Neuronal stem cell (in vitro differentiated cells): ENCODE measurements around the gene TAS1R2.
A peak's percentile ranks its signal among the peaks of the same experiment; 100 is the strongest.

ENCODE experiments used
- DNase-seq: peaks from one replicate; pipeline ENCODE4 v3.0.0-alpha.2; 2013; ENCODE audit warnings: low spot score
- H2AFZ ChIP-seq: one replicate; pipeline ENCODE4 v1.6.1; 2013; ENCODE audit warnings: mild to moderate bottlenecking, low read length, inconsistent platforms
- H2AK5ac ChIP-seq: 2 replicates; pipeline ENCODE4 v1.6.1; 2013; ENCODE audit warnings: low read depth, mild to moderate bottlenecking, inconsistent platforms, low read length, moderate library complexity, mixed read lengths
- H2BK120ac ChIP-seq: 2 replicates; pipeline ENCODE4 v1.6.1; 2013; ENCODE audit warnings: low read depth, mild to moderate bottlenecking, inconsistent platforms, low read length, moderate library complexity, mixed read lengths
- H2BK12ac ChIP-seq: one replicate; pipeline ENCODE4 v1.6.1; 2013; ENCODE audit warnings: low read length, inconsistent platforms
- H2BK15ac ChIP-seq: 2 replicates; pipeline ENCODE4 v1.6.1; 2013; ENCODE audit warnings: mild to moderate bottlenecking, low read length, inconsistent platforms, mixed read lengths
- H2BK5ac ChIP-seq: one replicate; pipeline ENCODE4 v1.6.1; 2013; ENCODE audit warnings: inconsistent platforms, mild to moderate bottlenecking, low read length, moderate library complexity
- H3K14ac ChIP-seq: one replicate; pipeline ENCODE4 v1.6.1; 2013; ENCODE audit warnings: low read length, inconsistent platforms
- H3K18ac ChIP-seq: 2 replicates; pipeline ENCODE4 v1.6.1; 2013; ENCODE audit warnings: low read length, inconsistent platforms
- H3K23ac ChIP-seq: 2 replicates; pipeline ENCODE4 v1.6.1; 2013; ENCODE audit warnings: low read depth, mild to moderate bottlenecking, mixed read lengths, low read length, inconsistent platforms; ENCODE audit not compliant: poor library complexity
- H3K27ac ChIP-seq: replicated peaks from 3 replicates; pipeline ENCODE4 v1.5.1; 2013; ENCODE audit warnings: low read length, inconsistent platforms
- H3K27me3 ChIP-seq, 3 experiments: 2 replicates each; pipeline ENCODE4 v1.6.1; 2013; ENCODE audit warnings: low read length in 3 of 3, mild to moderate bottlenecking in 2 of 3, inconsistent platforms in 1 of 3, low read depth in 1 of 3, mixed read lengths in 1 of 3, moderate library complexity in 1 of 3; ENCODE audit not compliant: control insufficient read depth in 3 of 3, insufficient read depth in 3 of 3
- H3K36me3 ChIP-seq, 2 donors: replicated peaks in 1 of 2; 2 replicates each; pipeline ENCODE4 v1.6.1; 2013; ENCODE audit warnings: low read length in 2 of 2; ENCODE audit not compliant: control insufficient read depth in 2 of 2, insufficient read depth in 2 of 2
- H3K4ac ChIP-seq: 2 replicates; pipeline ENCODE4 v1.6.1; 2013; ENCODE audit warnings: inconsistent platforms, mild to moderate bottlenecking, low read length, moderate library complexity
- H3K4me1 ChIP-seq, 2 donors: 1 replicate in 1 of 2; 2 replicates in 1 of 2; pipeline ENCODE4 v1.6.1; 2013; ENCODE audit warnings: low read length in 2 of 2, low read depth in 1 of 2; ENCODE audit not compliant: control insufficient read depth in 2 of 2, insufficient read depth in 1 of 2
- H3K4me2 ChIP-seq: one replicate; pipeline ENCODE4 v1.6.1; 2013; ENCODE audit warnings: mild to moderate bottlenecking, low read length, inconsistent platforms; ENCODE audit not compliant: insufficient read depth, poor library complexity, severe bottlenecking
- H3K4me3 ChIP-seq, 2 donors: 2 replicates each; pipeline ENCODE4 v1.5.1; 2013; ENCODE audit warnings: low read length in 2 of 2, mild to moderate bottlenecking in 2 of 2, inconsistent platforms in 1 of 2, moderate library complexity in 1 of 2
- H3K79me1 ChIP-seq: one replicate; pipeline ENCODE4 v1.6.1; 2013; ENCODE audit warnings: low read depth, mild to moderate bottlenecking, inconsistent platforms, low read length, moderate library complexity
- H3K9ac ChIP-seq: one replicate; pipeline ENCODE4 v1.6.1; 2013; ENCODE audit warnings: mild to moderate bottlenecking, low read depth, low read length, inconsistent platforms; ENCODE audit not compliant: poor library complexity
- H3K9me3 ChIP-seq, 2 donors: replicated peaks in 1 of 2; 2 replicates each; pipeline versions ENCODE3 to v1.6.1; 2013; ENCODE audit warnings: low read length in 2 of 2, mild to moderate bottlenecking in 2 of 2, inconsistent platforms in 1 of 2, low read depth in 1 of 2, mixed read lengths in 1 of 2, moderate library complexity in 1 of 2; ENCODE audit not compliant: control insufficient read depth in 2 of 2, insufficient read depth in 1 of 2
- H4K8ac ChIP-seq: one replicate; pipeline ENCODE4 v1.6.1; 2013; ENCODE audit warnings: low read depth, mild to moderate bottlenecking, inconsistent platforms, low read length, moderate library complexity
- H4K91ac ChIP-seq: one replicate; pipeline ENCODE4 v1.6.1; 2013; ENCODE audit warnings: low read length, low read depth, mild to moderate bottlenecking, inconsistent platforms; ENCODE audit not compliant: poor library complexity
- WGBS, 2 donors: extraction: QIAGEN DNeasy Blood & Tissue Kit; methylation state at CpG; one replicate each; pipeline ENCODE4 v1.1.7; 2013; ENCODE audit warnings: missing lambda C conversion rate in 2 of 2, mixed read lengths in 1 of 2; ENCODE audit not compliant: insufficient read length in 2 of 2, insufficient replicate concordance in 1 of 2; ENCODE audit errors: extremely low coverage in 2 of 2; 5-methylcytosine and 5-hydroxymethylcytosine counted together

TAS1R2 gene

DNA sequence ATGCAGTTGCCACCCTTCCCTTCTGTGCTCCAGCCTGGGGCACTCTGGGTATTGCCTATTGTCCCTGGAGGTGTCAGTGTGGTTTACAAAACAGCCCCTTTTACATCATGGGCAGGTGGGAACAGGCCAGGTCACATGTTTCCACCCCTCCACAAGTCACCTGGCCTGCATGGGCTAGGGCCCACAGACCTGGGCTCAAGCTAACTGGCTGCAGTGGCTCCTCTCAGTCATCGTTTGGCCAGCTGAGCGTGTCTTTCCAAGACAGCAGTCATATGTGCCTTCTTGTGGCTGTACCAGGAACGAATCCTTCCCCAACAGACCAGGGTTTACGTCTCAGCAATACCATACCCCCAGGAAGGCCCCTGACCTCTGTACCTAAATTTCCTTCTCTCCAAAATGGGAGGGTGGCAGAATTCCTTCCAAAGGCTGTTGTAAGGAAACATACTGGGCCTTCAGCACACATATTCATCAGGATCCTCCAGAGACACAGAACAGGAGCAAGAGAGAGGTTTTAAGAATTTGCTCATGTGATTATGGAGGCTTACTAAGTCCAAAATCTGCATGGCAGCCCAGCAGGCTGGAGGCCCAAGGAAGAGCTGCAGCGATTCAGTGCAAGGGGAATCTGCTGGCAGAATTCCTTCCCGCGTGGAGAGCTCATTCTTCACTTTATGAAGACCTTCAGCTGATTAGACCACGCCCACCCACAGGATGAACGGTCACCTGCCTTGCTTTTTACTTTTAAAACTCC, 10.6 kb upstream of the TAS1R2 start:
- Histone ChIP-seq H3K18ac (peak overlapping the region; percentile 23), H3K27ac (no peak overlapping the region), H3K4me1 (no peaks in the 10 kb centered on the region), H3K9ac (no peak overlapping the region), H3K79me1 (peaks cover 2% of the 10 kb centered on the region), H2AFZ (no peak overlapping the region), H3K4ac (no peak overlapping the region), H2AK5ac (no peak overlapping the region), H3K36me3 (peaks cover 0 to 3% of the 10 kb centered on the region in 2 donors), H3K14ac (no peak overlapping the region), H4K8ac (no peak overlapping the region), H2BK12ac (no peak overlapping the region), H3K9me3 (no peaks in the 10 kb centered on the region), H2BK15ac (no peak overlapping the region), H3K23ac (no peak overlapping the region), H4K91ac (no peak overlapping the region), H3K4me2 (no peak overlapping the region), H3K4me3 (no peak overlapping the region), H3K27me3 (peaks cover 0 to 20% (median 0%) of the 10 kb centered on the region in 3 experiments), H2BK120ac (no peak overlapping the region), H2BK5ac (no peak overlapping the region)
- no CpG with 5 or more reads among the region's 9 CpGs for WGBS, 2 donors
- DNase-seq: no peak

DNA sequence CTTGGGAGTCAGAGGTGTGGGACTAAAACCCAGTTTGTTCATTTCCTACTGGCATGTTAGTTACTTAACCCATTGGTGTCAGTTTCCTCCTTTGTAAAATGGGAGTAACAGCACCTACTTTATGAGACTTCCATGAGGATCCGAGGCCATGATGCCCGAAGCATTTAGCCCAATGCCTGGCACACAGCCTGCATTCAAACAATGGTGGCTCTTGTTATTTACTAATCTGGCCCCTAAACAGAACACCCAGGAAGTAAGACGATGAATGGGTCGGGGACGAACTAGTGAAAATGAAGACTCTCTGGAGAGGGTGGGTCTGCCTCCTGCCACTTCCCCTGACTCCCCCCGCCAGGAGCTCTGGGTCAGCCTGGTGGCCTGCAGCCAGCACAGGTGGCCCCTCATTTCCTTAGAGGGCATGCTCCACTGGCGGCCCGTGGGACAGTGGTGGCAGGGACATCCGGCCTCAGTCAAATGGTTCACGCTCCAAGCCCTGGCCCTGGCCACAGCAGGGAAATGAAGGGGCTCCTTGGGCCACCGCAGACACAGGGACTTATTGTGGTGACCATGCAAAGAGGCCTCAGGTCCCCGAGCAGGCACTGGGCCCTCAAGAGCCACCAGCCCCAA, 9.5 kb upstream of the TAS1R2 start:
- no peak overlapping the region for H4K8ac ChIP-seq
- WGBS, 2 donors: no CpG with 5 or more reads among the region's 12 CpGs
- no peak for DNase-seq

DNA sequence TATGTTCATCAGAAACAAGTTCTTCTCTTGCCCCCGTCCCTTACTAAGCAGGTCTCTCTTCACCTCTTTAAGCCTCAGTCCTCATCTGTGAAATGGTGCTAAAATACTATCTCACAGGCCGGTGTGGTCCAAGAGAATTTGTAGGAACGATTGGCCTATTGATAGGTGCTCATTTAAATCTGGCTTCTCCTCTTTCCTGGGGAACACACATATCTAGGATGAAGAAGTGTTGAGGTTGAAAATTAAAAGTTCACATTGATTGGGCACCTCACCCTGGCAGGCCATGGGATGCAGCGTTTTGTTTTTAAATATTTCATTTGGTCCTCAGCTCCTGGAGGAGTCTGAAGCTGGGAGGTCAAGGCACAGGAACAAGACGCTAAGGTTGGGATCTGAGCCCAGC, 8.9 kb upstream of the TAS1R2 start:
- DNase-seq: no peak

More for the DNA sequence above, 9.5 kb upstream of the TAS1R2 start:
- H3K18ac ChIP-seq: peak overlapping the region; percentile 40
- H3K4me2 ChIP-seq: no peak overlapping the region
- H3K9ac ChIP-seq: no peak overlapping the region
- peaks cover 0 to 3% of the 10 kb centered on the region in 2 donors for H3K36me3 ChIP-seq
- H3K9me3 ChIP-seq: no peaks in the 10 kb centered on the region
- H2AK5ac ChIP-seq: no peak overlapping the region
- peaks cover 0 to 29% (median 0%) of the 10 kb centered on the region in 3 experiments for H3K27me3 ChIP-seq
- H2BK120ac ChIP-seq: no peak overlapping the region
- H2BK15ac ChIP-seq: no peak overlapping the region
- H3K4ac ChIP-seq: no peak overlapping the region
- H3K27ac ChIP-seq: no peak overlapping the region
- H3K14ac ChIP-seq: peak overlapping the region; percentile 66
- H4K91ac ChIP-seq: no peak overlapping the region
- H2AFZ ChIP-seq: no peak overlapping the region
- no peaks in the 10 kb centered on the region for H3K4me1 ChIP-seq
- H3K4me3 ChIP-seq: no peak overlapping the region
- H3K23ac ChIP-seq: no peak overlapping the region
- H3K79me1 ChIP-seq: peaks cover 2% of the 10 kb centered on the region
- no peak overlapping the region for H2BK12ac ChIP-seq
- H2BK5ac ChIP-seq: no peak overlapping the region

DNA sequence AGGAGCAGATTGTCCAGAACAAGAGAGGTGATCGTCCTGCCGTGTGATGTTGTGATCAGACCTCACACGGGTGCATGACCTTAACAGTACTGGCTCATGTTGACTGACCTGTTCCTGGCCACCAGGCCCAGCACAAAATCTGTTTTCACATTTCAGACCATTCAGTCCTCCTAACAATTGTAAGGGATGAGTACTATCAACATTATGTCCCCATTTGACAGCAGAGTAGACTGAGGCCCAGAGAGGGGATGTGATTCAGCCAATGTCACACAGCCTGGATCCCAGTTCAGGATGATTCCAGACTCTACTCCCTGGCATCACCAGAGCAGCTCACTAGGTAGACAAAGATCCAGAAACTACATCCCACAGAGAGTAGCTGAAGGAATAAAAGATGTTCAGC, 7.4 kb upstream of the TAS1R2 start:
- no peak overlapping the region for H2BK12ac ChIP-seq
- no peak overlapping the region for H3K9ac ChIP-seq
- H3K4ac ChIP-seq: no peak overlapping the region
- peaks cover 0 to 41% (median 0%) of the 10 kb centered on the region in 3 experiments for H3K27me3 ChIP-seq
- no peak overlapping the region for H2AK5ac ChIP-seq
- H2AFZ ChIP-seq: no peak overlapping the region
- H4K91ac ChIP-seq: no peak overlapping the region
- no peak overlapping the region for H3K23ac ChIP-seq
- H3K36me3 ChIP-seq: no peaks in the 10 kb centered on the region
- H2BK15ac ChIP-seq: no peak overlapping the region
- H2BK5ac ChIP-seq: no peak overlapping the region
- H3K4me3 ChIP-seq: no peak overlapping the region
- WGBS, 2 donors: no CpG with 5 or more reads among the region's 3 CpGs
- H3K27ac ChIP-seq: no peak overlapping the region
- peaks cover 2% of the 10 kb centered on the region for H3K79me1 ChIP-seq
- no peak overlapping the region for H2BK120ac ChIP-seq
- H3K9me3 ChIP-seq: no peaks in the 10 kb centered on the region
- H3K4me1 ChIP-seq: no peaks in the 10 kb centered on the region
- no peak overlapping the region for H3K18ac ChIP-seq
- no peak overlapping the region for H4K8ac ChIP-seq
- no peak for DNase-seq
- H3K14ac ChIP-seq: no peak overlapping the region
- H3K4me2 ChIP-seq: no peak overlapping the region

More for the DNA sequence above, 8.9 kb upstream of the TAS1R2 start:
- no peak overlapping the region for H2BK120ac ChIP-seq
- no peak overlapping the region for H2AFZ ChIP-seq
- H4K91ac ChIP-seq: no peak overlapping the region
- H2AK5ac ChIP-seq: no peak overlapping the region
- H3K4me2 ChIP-seq: no peak overlapping the region
- no peak overlapping the region for H2BK15ac ChIP-seq
- no peak overlapping the region for H3K9ac ChIP-seq
- H3K14ac ChIP-seq: no peak overlapping the region
- no peak overlapping the region for H3K27ac ChIP-seq
- no peak overlapping the region for H3K18ac ChIP-seq
- H2BK5ac ChIP-seq: no peak overlapping the region
- no CpG with 5 or more reads among the region's 5 CpGs for WGBS, 2 donors
- H3K4me3 ChIP-seq: no peak overlapping the region
- H3K27me3 ChIP-seq: peaks cover 0 to 34% (median 0%) of the 10 kb centered on the region in 3 experiments
- H3K79me1 ChIP-seq: peaks cover 2% of the 10 kb centered on the region
- H3K23ac ChIP-seq: no peak overlapping the region
- H3K4ac ChIP-seq: no peak overlapping the region
- no peak overlapping the region for H2BK12ac ChIP-seq
- no peaks in the 10 kb centered on the region for H3K4me1 ChIP-seq
- H3K36me3 ChIP-seq: peaks cover 0 to 3% of the 10 kb centered on the region in 2 donors
- H4K8ac ChIP-seq: no peak overlapping the region
- H3K9me3 ChIP-seq: no peaks in the 10 kb centered on the region
